ENCODE results near the gene EEFSEC.

GRCh38 chr3:128293930-128294329 lies 140.6 kb downstream of the EEFSEC start:
- no peak for TF ChIP-seq CTCF (IDR thresholded peaks at IDR 0.05; ENCODE audit: low read depth, low read length)
- no peak for TF ChIP-seq EZH2phosphoT487 (IDR thresholded peaks at IDR 0.05; ENCODE audit: low read depth)

All from OCI-LY3 (cell line).